Activated naive CD4-positive, alpha-beta T cell treated with anti-CD3 and anti-CD28 coated beads for 36 hours (primary cell): ENCODE measurements around the gene USP40. TPM values are rescaled to one million over a fixed set of nuclear protein-coding genes. Genes with fewer than 3 reads are reported as not detected.

Source experiments
- CTCF ChIA-PET: fragments of 350-600 bp; sonication (Branson Sonifier 250); formaldehyde crosslinking; loops from one replicate; lab custom pipeline; 2021; ENCODE audit warnings: antibody characterized with exemption; lab: Charles Lee
- DNase-seq: peaks from one replicate; pipeline ENCODE4 v3.0.0-alpha.2; 2020
- H3K27ac Mint-ChIP-seq: one replicate; pipeline ENCODE4 v1.8.0; 2021; ENCODE audit warnings: mild to moderate bottlenecking, mixed read lengths
- H3K27me3 Mint-ChIP-seq: one replicate; pipeline ENCODE4 v1.8.0; 2021; ENCODE audit warnings: low read depth, mixed read lengths
- H3K36me3 Mint-ChIP-seq: one replicate; pipeline ENCODE4 v1.8.0; 2021; ENCODE audit warnings: low read depth, mixed read lengths
- H3K4me1 Mint-ChIP-seq: one replicate; pipeline ENCODE4 v1.8.0; 2021; ENCODE audit warnings: low read depth, mixed read lengths
- H3K4me3 Mint-ChIP-seq: one replicate; pipeline ENCODE4 v1.8.0; 2021; ENCODE audit warnings: mild to moderate bottlenecking, moderate library complexity, mixed read lengths
- H3K9me3 Mint-ChIP-seq: one replicate; pipeline ENCODE4 v1.8.0; 2021; ENCODE audit warnings: mixed read lengths
- intact Hi-C: fragments of 100-400 bp; cut with micrococcal nuclease; formaldehyde crosslinking; loops from one replicate; pipeline ENCODE4 v1.15.1; 2023
- total RNA-seq, 2 experiments: library from RNA; stranded (reverse); gene quantifications; one replicate each; pipeline ENCODE4 v1.2.3, GENCODE V29; 2021

USP40 gene
- total RNA-seq, 2 experiments from 2014 or later, result 15.3 to 17.5 TPM

DNA sequence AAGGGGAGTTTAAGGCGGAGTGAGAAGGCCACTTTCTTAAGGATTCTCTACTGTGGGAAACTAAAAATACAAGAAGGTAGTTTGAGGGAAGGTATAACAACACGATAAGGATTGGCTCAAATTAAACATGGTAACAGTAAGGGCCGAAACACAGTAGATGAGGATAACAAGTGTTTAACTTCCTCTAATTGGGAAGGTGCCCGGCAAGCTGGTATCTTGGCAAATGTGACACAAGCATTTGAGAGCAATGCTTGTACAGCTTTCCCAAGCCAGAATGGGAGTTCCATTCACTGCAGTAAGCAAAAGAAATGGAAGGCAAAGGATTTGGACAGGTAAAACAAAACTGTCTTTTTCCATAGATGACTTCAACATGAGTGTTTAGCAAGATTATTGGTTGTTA lies 19.8 kb downstream of the USP40 start:
- H3K4me1 Mint-ChIP-seq, result no peaks in the 10 kb centered on the region
- H3K9me3 Mint-ChIP-seq, result no peaks in the 10 kb centered on the region
- no peak for DNase-seq
- CTCF ChIA-PET, result no interaction called here
- H3K36me3 Mint-ChIP-seq, result peaks cover 10% of the 10 kb centered on the region
- intact Hi-C loops, result no loop called here
- H3K27ac Mint-ChIP-seq, result no peak overlapping the region
- no peaks in the 10 kb centered on the region for H3K27me3 Mint-ChIP-seq
- no peak overlapping the region for H3K4me3 Mint-ChIP-seq

DNA sequence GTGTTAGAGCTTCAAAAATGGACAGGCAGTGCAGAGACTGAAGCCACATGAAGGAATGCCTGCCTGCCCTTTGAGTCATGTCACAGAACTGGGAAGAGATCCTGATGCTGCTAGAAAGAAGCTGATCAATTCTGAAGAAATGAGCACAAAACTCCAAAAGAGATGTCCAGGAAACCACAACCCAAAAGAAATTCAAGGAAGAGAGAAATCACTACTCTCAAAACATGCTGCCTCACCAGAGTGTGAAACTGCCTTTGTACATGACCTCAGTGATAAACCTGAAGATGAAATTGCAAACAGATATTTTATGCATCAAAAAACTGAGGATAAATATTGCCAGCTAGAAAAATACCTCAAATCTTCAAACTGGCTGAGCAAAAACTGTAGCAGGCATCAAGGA lies 20.5 kb downstream of the USP40 start:
- CTCF ChIA-PET, result no interaction called here
- intact Hi-C loops, result no loop called here
- Mint-ChIP-seq H3K4me1 (no peaks in the 10 kb centered on the region), H3K4me3 (no peak overlapping the region), H3K27ac (no peak overlapping the region), H3K9me3 (no peaks in the 10 kb centered on the region), H3K27me3 (no peaks in the 10 kb centered on the region), H3K36me3 (peaks cover 11% of the 10 kb centered on the region)
- no peak for DNase-seq

DNA sequence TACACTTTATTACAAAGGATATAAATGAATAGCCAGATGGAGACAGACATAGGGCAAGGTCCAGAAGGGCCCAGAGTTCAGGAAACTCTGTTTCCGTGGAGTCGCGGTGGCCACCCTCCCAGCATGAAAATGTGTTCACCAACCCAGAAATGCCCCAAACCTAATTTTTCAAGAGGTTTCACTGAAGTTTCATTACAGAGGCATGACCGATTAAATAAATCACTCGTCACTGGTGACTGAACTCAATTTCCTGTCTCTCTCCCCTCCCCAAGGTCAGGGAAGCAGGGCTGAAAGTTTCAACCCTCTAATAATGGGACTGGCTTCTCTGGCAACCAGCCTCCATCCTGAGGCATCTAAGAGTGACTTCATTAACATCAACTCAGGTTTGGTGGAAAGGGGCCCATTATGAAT lies 22.4 kb downstream of the USP40 start:
- H3K27ac Mint-ChIP-seq, result no peak overlapping the region
- CTCF ChIA-PET, result no interaction called here

DNA sequence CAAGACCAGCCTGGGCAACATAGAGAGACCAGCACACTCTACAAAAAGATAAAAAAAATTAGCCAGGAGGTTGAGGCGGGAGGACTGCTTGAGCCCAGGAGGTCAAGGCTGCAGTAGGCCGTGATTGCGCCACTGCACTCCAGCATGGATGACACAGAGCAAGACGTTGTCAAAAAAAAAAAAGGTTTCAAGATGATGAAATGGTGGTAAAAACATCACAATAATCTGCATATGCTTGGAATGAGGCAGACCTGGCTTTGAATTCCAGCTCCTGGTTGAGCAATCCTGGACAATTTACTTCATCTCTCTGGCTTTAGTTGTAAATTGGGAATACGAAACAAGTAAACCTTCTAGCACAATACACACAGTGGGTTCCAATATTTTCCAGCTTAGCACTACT lies 24.1 kb downstream of the USP40 start:
- no peaks in the 10 kb centered on the region for H3K9me3 Mint-ChIP-seq
- no peak overlapping the region for H3K4me3 Mint-ChIP-seq
- no peaks in the 10 kb centered on the region for H3K27me3 Mint-ChIP-seq
- H3K36me3 Mint-ChIP-seq, result peaks cover 15% of the 10 kb centered on the region
- no peaks in the 10 kb centered on the region for H3K4me1 Mint-ChIP-seq
- intact Hi-C loops, result no loop called here
- no peak for DNase-seq
- CTCF ChIA-PET, result interaction anchor here (0.8 kb wide), 1 partner anchor 211 kb away, joined by 3 read pairs; no protein-coding TSS in a partner anchor
- H3K27ac Mint-ChIP-seq, result no peak overlapping the region

More for the DNA sequence above, 22.4 kb downstream of the USP40 start:
- Mint-ChIP-seq H3K4me1 (no peaks in the 10 kb centered on the region), H3K27me3 (no peaks in the 10 kb centered on the region), H3K9me3 (no peaks in the 10 kb centered on the region), H3K4me3 (no peak overlapping the region), H3K36me3 (peaks cover 14% of the 10 kb centered on the region)
- intact Hi-C loops, result no loop called here
- DNase-seq, result no peak

DNA sequence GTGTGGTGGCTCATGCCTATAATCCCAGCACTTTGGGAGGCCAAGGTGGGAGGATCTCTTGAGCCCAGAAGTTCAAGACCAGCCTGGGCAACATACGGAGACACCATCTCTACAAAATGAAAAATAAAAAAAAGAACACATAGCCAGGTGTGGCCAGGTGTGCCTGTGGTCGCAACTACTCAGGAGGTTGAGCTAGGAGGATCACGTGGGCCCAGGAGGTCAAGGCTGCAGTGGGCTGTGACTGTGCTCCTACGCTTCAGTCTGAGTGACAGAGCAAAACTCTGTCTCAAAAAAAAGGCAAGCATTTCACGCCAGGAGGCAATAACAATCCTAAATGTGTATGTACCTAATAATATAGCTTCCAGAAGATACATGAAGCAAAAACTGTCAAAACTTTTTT lies 27.8 kb downstream of the USP40 start:
- Mint-ChIP-seq H3K4me3 (no peak overlapping the region), H3K4me1 (no peaks in the 10 kb centered on the region), H3K36me3 (peaks cover 8% of the 10 kb centered on the region), H3K9me3 (no peaks in the 10 kb centered on the region), H3K27ac (no peak overlapping the region), H3K27me3 (no peaks in the 10 kb centered on the region)
- intact Hi-C loops, result no loop called here
- DNase-seq, result no peak
- CTCF ChIA-PET, result interaction anchor here (1.1 kb wide), 1 partner anchor 8 kb away, joined by 4 read pairs; no protein-coding TSS in a partner anchor

DNA sequence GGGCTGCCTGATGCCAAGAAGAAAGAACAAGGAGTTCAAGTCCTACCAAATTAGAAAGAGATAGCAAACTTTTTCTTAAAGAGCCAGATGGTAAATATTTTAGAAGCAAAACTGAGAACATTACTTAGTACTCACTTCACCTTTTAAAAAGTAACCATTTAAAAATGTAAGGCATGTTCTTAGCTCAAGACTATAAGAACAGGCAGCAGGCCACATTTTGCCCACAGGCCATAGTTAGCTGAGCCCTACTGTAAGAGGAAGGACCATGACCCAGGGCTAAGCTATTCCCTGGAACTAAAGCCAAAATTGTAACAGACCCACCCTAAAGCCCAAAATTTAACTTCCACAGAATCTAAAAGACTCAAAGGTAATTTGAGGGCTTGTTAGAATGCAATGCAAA lies 31.3 kb downstream of the USP40 start:
- no peaks in the 10 kb centered on the region for H3K4me1 Mint-ChIP-seq
- peaks cover 8% of the 10 kb centered on the region for H3K36me3 Mint-ChIP-seq
- no peak overlapping the region for H3K4me3 Mint-ChIP-seq
- CTCF ChIA-PET, result no interaction called here
- H3K9me3 Mint-ChIP-seq, result no peaks in the 10 kb centered on the region
- H3K27ac Mint-ChIP-seq, result no peak overlapping the region
- no peak for DNase-seq
- no peaks in the 10 kb centered on the region for H3K27me3 Mint-ChIP-seq
- intact Hi-C loops, result no loop called here

DNA sequence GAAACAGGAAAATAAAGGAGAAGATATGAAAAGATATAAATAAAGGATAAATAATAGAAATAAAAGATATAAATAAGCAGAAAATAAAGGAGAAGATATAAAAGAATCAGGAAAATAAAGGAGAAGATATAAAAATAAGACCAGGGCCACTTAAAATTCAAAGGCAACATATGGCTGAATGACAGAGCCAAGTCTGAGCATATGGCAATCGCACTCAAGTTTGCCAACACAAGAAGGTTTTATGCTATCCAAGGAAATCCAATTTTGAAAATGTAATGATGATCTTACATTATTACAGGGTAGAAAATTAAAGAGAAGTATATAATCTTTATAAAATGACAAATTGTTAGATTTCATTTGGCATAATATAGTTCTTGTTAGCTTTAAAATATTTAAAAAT lies 33.6 kb downstream of the USP40 start:
- H3K4me1 Mint-ChIP-seq, result no peaks in the 10 kb centered on the region
- H3K9me3 Mint-ChIP-seq, result no peaks in the 10 kb centered on the region
- peaks cover 11% of the 10 kb centered on the region for H3K36me3 Mint-ChIP-seq
- no peak overlapping the region for H3K4me3 Mint-ChIP-seq
- intact Hi-C loops, result no loop called here
- H3K27ac Mint-ChIP-seq, result no peak overlapping the region
- CTCF ChIA-PET, result no interaction called here
- no peak for DNase-seq
- no peaks in the 10 kb centered on the region for H3K27me3 Mint-ChIP-seq

DNA sequence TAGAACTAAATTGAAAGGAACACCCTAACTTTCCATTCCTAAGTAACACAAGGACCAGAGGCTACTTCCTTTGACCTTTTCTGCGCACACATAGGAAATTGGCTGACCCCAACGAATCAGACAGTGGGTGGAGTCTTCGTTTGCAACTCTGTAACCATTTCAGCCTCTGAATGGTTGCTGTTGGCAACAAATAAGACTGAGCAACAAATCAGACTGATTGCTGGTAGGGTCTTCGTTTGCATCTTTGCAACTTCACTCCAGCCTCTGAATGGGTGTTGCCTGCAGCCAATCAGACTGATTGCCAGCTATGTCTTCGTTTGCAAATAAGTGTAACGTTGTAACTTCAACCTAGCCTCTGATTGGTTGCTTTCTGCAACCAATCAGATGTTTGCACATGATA lies 34.6 kb downstream of the USP40 start:
- no peak overlapping the region for H3K4me3 Mint-ChIP-seq
- intact Hi-C loops, result no loop called here

DNA sequence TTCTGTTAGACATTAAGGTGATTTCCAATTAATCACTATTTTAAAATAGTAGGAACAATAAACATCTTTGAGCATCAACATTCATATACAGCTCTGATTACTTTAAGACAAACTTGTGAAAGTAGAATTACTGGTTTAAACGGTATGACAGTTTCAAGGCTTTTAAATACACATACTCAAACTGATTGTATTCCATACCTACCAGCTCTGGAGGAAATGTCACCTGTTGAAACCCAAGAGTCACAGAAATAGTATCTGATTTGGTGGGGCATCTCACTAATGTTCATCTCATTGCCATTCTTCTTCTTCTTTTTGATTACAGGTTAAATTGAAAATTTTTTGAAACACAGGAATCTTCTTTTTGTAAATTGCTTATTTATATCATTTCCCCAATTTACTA lies 36.2 kb downstream of the USP40 start:
- DNase-seq, result no peak
- Mint-ChIP-seq H3K27me3 (no peaks in the 10 kb centered on the region), H3K4me1 (no peaks in the 10 kb centered on the region), H3K4me3 (no peak overlapping the region), H3K36me3 (peaks cover 10% of the 10 kb centered on the region), H3K27ac (no peak overlapping the region), H3K9me3 (no peaks in the 10 kb centered on the region)
- intact Hi-C loops, result no loop called here
- CTCF ChIA-PET, result interaction anchor here (1.0 kb wide), 1 partner anchor 9 kb away, joined by 4 read pairs; no protein-coding TSS in a partner anchor

More for the DNA sequence above, 34.6 kb downstream of the USP40 start:
- no peaks in the 10 kb centered on the region for H3K9me3 Mint-ChIP-seq
- DNase-seq, result no peak
- no peak overlapping the region for H3K27ac Mint-ChIP-seq
- peaks cover 11% of the 10 kb centered on the region for H3K36me3 Mint-ChIP-seq
- no peaks in the 10 kb centered on the region for H3K4me1 Mint-ChIP-seq
- no peaks in the 10 kb centered on the region for H3K27me3 Mint-ChIP-seq
- CTCF ChIA-PET, result no interaction called here

DNA sequence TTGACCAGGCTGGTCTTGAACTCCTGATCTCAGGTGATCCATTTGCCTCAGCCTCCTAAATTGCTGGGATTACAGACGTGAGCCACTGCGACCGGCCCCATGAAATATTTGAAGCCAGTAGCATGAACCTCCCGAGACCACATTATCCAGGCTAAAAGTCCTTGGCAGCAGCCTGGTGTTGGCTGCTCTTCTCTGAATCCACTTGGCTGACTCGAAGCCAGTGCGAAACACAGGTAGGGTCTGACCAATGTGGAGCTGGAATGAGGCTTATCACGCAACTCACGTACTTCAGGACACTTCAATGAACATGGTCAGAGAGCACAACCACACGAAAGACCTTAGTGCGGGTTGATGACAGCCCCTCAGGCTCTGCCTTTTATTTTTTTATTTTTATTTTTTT lies 38.4 kb downstream of the USP40 start:
- no peaks in the 10 kb centered on the region for H3K9me3 Mint-ChIP-seq
- intact Hi-C loops, result no loop called here
- peaks cover 11% of the 10 kb centered on the region for H3K36me3 Mint-ChIP-seq
- no peak overlapping the region for H3K4me3 Mint-ChIP-seq
- CTCF ChIA-PET, result no interaction called here
- no peak for DNase-seq
- no peaks in the 10 kb centered on the region for H3K27me3 Mint-ChIP-seq
- H3K4me1 Mint-ChIP-seq, result no peaks in the 10 kb centered on the region
- no peak overlapping the region for H3K27ac Mint-ChIP-seq

DNA sequence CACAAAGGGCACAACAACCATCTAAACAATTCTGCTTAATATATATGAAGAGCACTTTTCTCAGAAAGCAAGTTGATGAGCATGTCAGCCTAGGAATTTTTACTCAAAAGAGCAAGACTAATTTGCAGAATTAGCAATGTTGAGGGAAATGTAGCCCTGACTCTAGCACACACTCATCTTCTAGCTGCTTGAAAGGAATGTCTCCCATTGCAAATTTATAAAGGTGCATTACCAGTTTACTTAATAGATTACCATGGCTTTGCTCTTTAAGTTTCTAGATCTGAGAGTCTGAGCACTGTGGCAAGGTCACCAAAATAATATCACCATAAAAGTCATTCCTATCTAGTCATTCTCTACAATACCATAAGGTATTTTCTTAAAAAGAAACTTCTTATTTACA lies 40.8 kb downstream of the USP40 start:
- peaks cover 12% of the 10 kb centered on the region for H3K36me3 Mint-ChIP-seq
- H3K27ac Mint-ChIP-seq, result no peak overlapping the region
- DNase-seq, result no peak
- no peaks in the 10 kb centered on the region for H3K27me3 Mint-ChIP-seq
- CTCF ChIA-PET, result no interaction called here
- intact Hi-C loops, result no loop called here
- H3K9me3 Mint-ChIP-seq, result no peaks in the 10 kb centered on the region
- no peak overlapping the region for H3K4me3 Mint-ChIP-seq
- H3K4me1 Mint-ChIP-seq, result no peaks in the 10 kb centered on the region

DNA sequence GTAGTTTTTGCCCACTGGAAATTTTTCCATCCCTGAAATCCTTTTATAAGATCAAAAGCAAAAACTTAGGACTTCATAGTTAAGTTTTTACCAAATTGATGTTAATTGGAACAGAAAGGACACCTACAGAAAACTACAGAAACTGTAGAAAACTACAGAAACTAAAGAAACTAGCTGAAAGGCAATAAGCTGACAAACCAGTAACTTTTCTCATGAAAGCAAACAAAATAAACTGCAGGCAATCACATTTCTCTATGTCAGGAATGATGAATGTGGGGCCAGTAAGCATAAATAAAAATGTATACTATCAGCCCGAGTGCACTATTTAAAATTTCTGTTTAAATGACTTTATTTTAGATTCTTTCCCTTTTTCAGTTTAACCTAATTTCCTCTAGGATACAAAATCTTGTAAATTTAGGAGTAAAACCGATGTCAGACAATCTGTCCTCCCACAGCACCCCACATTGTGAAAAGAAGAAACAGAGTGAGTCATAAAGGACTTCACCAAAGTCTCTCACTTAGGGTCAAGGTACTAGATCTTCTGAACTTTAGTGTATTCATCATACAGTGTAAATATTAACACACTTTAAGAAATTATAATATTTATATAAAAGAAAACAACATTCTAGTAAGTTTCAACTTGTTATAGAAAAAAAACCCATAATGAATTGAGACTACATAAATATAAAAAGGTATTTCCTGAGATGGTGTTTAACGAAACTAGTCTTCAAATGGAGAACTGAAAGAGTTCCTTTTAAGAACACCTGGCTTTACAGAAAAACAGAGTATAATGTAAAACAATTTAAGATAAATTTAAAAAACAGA lies 46.6 kb downstream of the USP40 start:
- H3K4me3 Mint-ChIP-seq, result no peak overlapping the region
- no peak overlapping the region for H3K27ac Mint-ChIP-seq
- no peaks in the 10 kb centered on the region for H3K9me3 Mint-ChIP-seq
- peaks cover 14% of the 10 kb centered on the region for H3K36me3 Mint-ChIP-seq
- peaks cover 1% of the 10 kb centered on the region for H3K4me1 Mint-ChIP-seq
- intact Hi-C loops, result no loop called here
- no peak for DNase-seq
- H3K27me3 Mint-ChIP-seq, result no peaks in the 10 kb centered on the region
- CTCF ChIA-PET, result no interaction called here

DNA sequence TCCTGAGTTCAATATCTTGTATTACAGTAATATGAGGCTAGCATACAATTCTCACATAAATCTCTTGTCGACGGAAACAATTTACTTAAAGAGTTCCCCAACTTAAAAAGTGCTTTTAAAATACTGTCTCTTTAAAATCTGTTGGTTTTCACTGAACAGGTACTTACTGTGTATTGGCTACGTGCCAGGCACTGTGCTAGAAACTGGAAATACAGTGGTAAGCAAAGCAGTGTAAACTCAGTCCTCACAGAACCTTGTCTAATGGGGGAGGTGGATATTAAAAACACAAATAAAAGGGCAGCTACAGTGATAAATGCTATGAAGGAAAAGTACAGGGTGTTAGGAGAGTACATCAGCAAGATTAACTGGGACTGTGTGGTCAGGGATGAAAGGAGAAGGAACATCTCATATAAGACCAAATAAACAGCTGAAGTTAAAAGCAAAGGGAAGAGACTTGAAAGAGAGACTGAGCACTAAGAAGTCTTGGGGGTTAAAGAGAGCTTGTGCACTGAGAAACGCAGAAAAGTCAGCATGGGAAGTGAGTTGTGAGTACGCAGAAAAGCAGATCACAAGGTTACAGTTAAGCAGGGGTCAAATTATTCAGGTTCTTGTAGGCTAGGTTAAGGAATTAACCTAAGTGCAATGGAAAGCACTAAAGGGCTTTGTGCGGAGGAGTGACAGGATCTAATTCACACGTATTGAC lies 52.5 kb downstream of the USP40 start:
- no peak overlapping the region for H3K27ac Mint-ChIP-seq
- intact Hi-C loops, result no loop called here
- no peak overlapping the region for H3K4me3 Mint-ChIP-seq
- no peaks in the 10 kb centered on the region for H3K27me3 Mint-ChIP-seq
- no peak for DNase-seq
- peaks cover 6% of the 10 kb centered on the region for H3K36me3 Mint-ChIP-seq
- no peaks in the 10 kb centered on the region for H3K9me3 Mint-ChIP-seq
- no peaks in the 10 kb centered on the region for H3K4me1 Mint-ChIP-seq
- CTCF ChIA-PET, result no interaction called here
